Measurements from ENCODE around the gene MRPL49. TPM values are rescaled to one million over a fixed set of nuclear protein-coding genes. Genes with fewer than 3 reads are reported as not detected.
A peak's percentile ranks its signal among the peaks of the same experiment; 100 is the strongest.

The MRPL49 gene
- total RNA-seq, 1 experiment from 2014 or later: 91.0 TPM

- intact Hi-C loops (cut with micrococcal nuclease; ENCODE audit: unreplicated experiment): no loop called here
These were observed 38.1 kb upstream of the MRPL49 start, which contains the start of the genes CDCA5 and ZFPL1 for GRCh38 chr11:65083834-65084597. Gene CDCA5, minus strand, starts transcription at chr11:65084040. Its CDS starts 62 bp downstream, at chr11:65083978. Gene ZFPL1, plus strand, starts transcription at chr11:65084222. Its CDS starts 477 bp downstream, at chr11:65084699.

GRCh38 chr11:65084598-65085375, 37.3 kb upstream of the MRPL49 start:
- ChIA-PET POLR2A (ENCODE audit: low non-redundant PET) (no interaction called here), CTCF (interaction anchor here (0.7 to 1.1 kb wide), 2 partner anchors 27 to 29 kb away, joined by 3 read pairs; partner anchors contain the start of gene TM7SF2)
- Histone ChIP-seq H3K4me3 (ENCODE audit: low read depth, low read length, poor library complexity, severe bottlenecking) (peak overlapping the region; percentile 76), H3K4me1 (ENCODE audit: insufficient read depth, low read length, poor library complexity, severe bottlenecking) (peaks cover 12% of the 10 kb centered on the region), H3K27ac (ENCODE audit: low read depth, low read length, poor library complexity, severe bottlenecking) (peak overlapping the region; percentile 90), H3K27me3 (replicated peaks; ENCODE audit: insufficient read depth, low read depth, low read length, poor library complexity) (no peaks in the 10 kb centered on the region), H3K36me3 (ENCODE audit: insufficient read depth, low read length, poor library complexity, severe bottlenecking) (peaks cover 35% of the 10 kb centered on the region), H3K9me3 (ENCODE audit: low read depth, low read length, poor library complexity, severe bottlenecking) (no peaks in the 10 kb centered on the region)
- TSS peak; percentile 71 for BruUV-seq (replicated peaks)
- TF ChIP-seq, protein P1, sequence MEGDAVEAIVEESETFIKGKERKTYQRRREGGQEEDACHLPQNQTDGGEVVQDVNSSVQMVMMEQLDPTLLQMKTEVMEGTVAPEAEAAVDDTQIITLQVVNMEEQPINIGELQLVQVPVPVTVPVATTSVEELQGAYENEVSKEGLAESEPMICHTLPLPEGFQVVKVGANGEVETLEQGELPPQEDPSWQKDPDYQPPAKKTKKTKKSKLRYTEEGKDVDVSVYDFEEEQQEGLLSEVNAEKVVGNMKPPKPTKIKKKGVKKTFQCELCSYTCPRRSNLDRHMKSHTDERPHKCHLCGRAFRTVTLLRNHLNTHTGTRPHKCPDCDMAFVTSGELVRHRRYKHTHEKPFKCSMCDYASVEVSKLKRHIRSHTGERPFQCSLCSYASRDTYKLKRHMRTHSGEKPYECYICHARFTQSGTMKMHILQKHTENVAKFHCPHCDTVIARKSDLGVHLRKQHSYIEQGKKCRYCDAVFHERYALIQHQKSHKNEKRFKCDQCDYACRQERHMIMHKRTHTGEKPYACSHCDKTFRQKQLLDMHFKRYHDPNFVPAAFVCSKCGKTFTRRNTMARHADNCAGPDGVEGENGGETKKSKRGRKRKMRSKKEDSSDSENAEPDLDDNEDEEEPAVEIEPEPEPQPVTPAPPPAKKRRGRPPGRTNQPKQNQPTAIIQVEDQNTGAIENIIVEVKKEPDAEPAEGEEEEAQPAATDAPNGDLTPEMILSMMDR (conservative IDR thresholded peaks at IDR 0.05; ENCODE audit: low read depth, low read length): no peak
- no peak for DNase-seq (ENCODE audit: low spot score)
- intact Hi-C loops (cut with micrococcal nuclease; ENCODE audit: unreplicated experiment): no loop called here

More at GRCh38 chr11:65083834-65084597, 38.1 kb upstream of the MRPL49 start, which contains the start of the genes CDCA5 and ZFPL1:
- Histone ChIP-seq H3K4me3 (ENCODE audit: low read depth, low read length, poor library complexity, severe bottlenecking) (peak within 1 kb of the TSS; percentile 76), H3K9me3 (ENCODE audit: low read depth, low read length, poor library complexity, severe bottlenecking) (no peaks in the 10 kb centered on the region), H3K4me1 (ENCODE audit: insufficient read depth, low read length, poor library complexity, severe bottlenecking) (peaks cover 12% of the 10 kb centered on the region), H3K27ac (ENCODE audit: low read depth, low read length, poor library complexity, severe bottlenecking) (peak within 1 kb of the TSS; percentile 90), H3K36me3 (ENCODE audit: insufficient read depth, low read length, poor library complexity, severe bottlenecking) (peaks cover 41% of the 10 kb centered on the region), H3K27me3 (replicated peaks; ENCODE audit: insufficient read depth, low read depth, low read length, poor library complexity) (no peaks in the 10 kb centered on the region)
- no TSS peak for BruUV-seq (replicated peaks)
- ChIA-PET CTCF (no interaction called here), POLR2A (ENCODE audit: low non-redundant PET) (interaction anchor here (0.5 to 0.6 kb wide), 2 partner anchors 51 to 1472 kb away, joined by 3 read pairs; no protein-coding TSS in a partner anchor)
- DNase-seq (ENCODE audit: low spot score): peak; percentile 99
- TF ChIP-seq EZH2 (IDR thresholded peaks at IDR 0.05; ENCODE audit: borderline replicate concordance, low read depth, low read length, poor library complexity, severe bottlenecking): no peak
- TF ChIP-seq, protein P1 (conservative IDR thresholded peaks at IDR 0.05; ENCODE audit: low read depth, low read length): no peak

DNA sequence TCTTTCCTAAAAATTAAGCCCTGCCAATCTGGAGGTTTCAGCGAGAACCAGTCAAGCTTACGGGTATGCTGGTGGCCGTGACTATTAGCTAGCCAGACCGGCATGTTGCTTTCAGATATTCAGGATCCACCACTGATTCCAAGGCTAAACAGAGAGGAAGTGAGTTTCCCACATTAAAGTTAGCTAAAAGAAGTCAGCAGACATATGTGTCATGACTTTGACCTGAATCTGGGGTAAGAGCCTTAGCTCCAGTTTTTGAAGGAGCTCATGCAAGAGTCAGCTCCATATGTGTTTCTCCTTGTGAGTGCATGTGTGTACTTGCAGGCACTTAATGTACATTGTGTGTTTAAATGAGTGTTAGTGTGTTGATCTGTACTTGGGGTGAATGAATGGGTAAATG, 36.7 kb upstream of the MRPL49 start:
- POLR2A ChIA-PET (ENCODE audit: low non-redundant PET): no interaction called here
- CTCF ChIA-PET: interaction anchor here (0.7 to 1.1 kb wide), 2 partner anchors 26 to 28 kb away, joined by 3 read pairs; partner anchors contain the start of gene TM7SF2
- TF ChIP-seq, protein P1 (conservative IDR thresholded peaks at IDR 0.05; ENCODE audit: low read depth, low read length): no peak
- DNase-seq (ENCODE audit: low spot score): no peak
- H3K4me1 ChIP-seq (ENCODE audit: insufficient read depth, low read length, poor library complexity, severe bottlenecking): peaks cover 12% of the 10 kb centered on the region
- H3K36me3 ChIP-seq (ENCODE audit: insufficient read depth, low read length, poor library complexity, severe bottlenecking): peaks cover 29% of the 10 kb centered on the region
- BruUV-seq (replicated peaks): no TSS peak
- intact Hi-C loops (cut with micrococcal nuclease; ENCODE audit: unreplicated experiment): no loop called here
- no peak overlapping the region for H3K27ac ChIP-seq (ENCODE audit: low read depth, low read length, poor library complexity, severe bottlenecking)
- H3K27me3 ChIP-seq (replicated peaks; ENCODE audit: insufficient read depth, low read depth, low read length, poor library complexity): no peaks in the 10 kb centered on the region
- H3K4me3 ChIP-seq (ENCODE audit: low read depth, low read length, poor library complexity, severe bottlenecking): no peak overlapping the region
- H3K9me3 ChIP-seq (ENCODE audit: low read depth, low read length, poor library complexity, severe bottlenecking): no peaks in the 10 kb centered on the region

All from A673 (cell line).